PFSK-1 (cell line): ENCODE measurements around the gene HS6ST3.

Experiments
- POLR2AphosphoS5 ChIP-seq: IDR thresholded peaks from 2 replicates; pipeline ENCODE4 v1.6.1; 2012; ENCODE audit warnings: low read depth, mild to moderate bottlenecking, control low read depth, low read length, moderate library complexity
- TAF1 ChIP-seq: IDR thresholded peaks from 2 replicates; pipeline ENCODE4 v1.6.1; 2012; ENCODE audit warnings: low read length, control low read depth, borderline replicate concordance; ENCODE audit not compliant: insufficient read depth

- TF ChIP-seq TAF1 (no peak), POLR2AphosphoS5 (no peak)
Observed at GRCh38 chr13:96553796-96554195, 463.9 kb downstream of the HS6ST3 start.
